NCI-H128 (cell line): ENCODE data around the gene ARHGEF16.

ENCODE experiments used
- DNase-seq: peaks from one replicate; lab custom pipeline; 2025; ENCODE audit not compliant: unreplicated experiment; lab: John Stamatoyannopoulos, UW

ARHGEF16 gene

GRCh38 chr1:3453891-3454810, at the start of gene ARHGEF16:
ARHGEF16 (plus strand) TSS chr1:3454665; CDS start chr1:3463085, 8,420 bp downstream.
- peak; percentile 82 for DNase-seq

- no peak for DNase-seq
Observed at GRCh38 chr1:3404801-3405200, 49.7 kb upstream of the ARHGEF16 start.

- DNase-seq = no peak
Observed at GRCh38 chr1:3405491-3405890, 49.0 kb upstream of the ARHGEF16 start.

- DNase-seq = no peak
Observed at GRCh38 chr1:3405974-3406867, 48.2 kb upstream of the ARHGEF16 start.

- no peak for DNase-seq
Observed at GRCh38 chr1:3407021-3407420, 47.4 kb upstream of the ARHGEF16 start.

GRCh38 chr1:3408751-3409266, 45.7 kb upstream of the ARHGEF16 start:
- no peak for DNase-seq

GRCh38 chr1:3409366-3410141, 44.9 kb upstream of the ARHGEF16 start:
- DNase-seq = no peak

- no peak for DNase-seq
Observed at GRCh38 chr1:3410142-3410925, 44.1 kb upstream of the ARHGEF16 start.

- no peak for DNase-seq
Observed at GRCh38 chr1:3411806-3412205, 42.7 kb upstream of the ARHGEF16 start.

GRCh38 chr1:3412376-3412775, 42.1 kb upstream of the ARHGEF16 start:
- no peak for DNase-seq

- no peak for DNase-seq
Observed at GRCh38 chr1:3413975-3414710, 40.3 kb upstream of the ARHGEF16 start.

GRCh38 chr1:3415260-3416090, 39.0 kb upstream of the ARHGEF16 start:
- no peak for DNase-seq

- no peak for DNase-seq
Observed at GRCh38 chr1:3417082-3417739, 37.3 kb upstream of the ARHGEF16 start.

- no peak for DNase-seq
Observed at GRCh38 chr1:3417934-3418333, 36.5 kb upstream of the ARHGEF16 start.

- no peak for DNase-seq
Observed at GRCh38 chr1:3418600-3418999, 35.9 kb upstream of the ARHGEF16 start.

- no peak for DNase-seq
Observed at GRCh38 chr1:3419415-3420204, 34.9 kb upstream of the ARHGEF16 start.
